GM12864 (cell line): ENCODE data around the gene FCRLB.

ENCODE experiments used
- DNase-seq: peaks from one replicate; pipeline ENCODE4 v3.0.0-alpha.2; 2011; ENCODE audit warnings: low read depth
- H3K4me3 ChIP-seq: 2 replicates; pipeline ENCODE4 v1.5.1; 2011; ENCODE audit warnings: mild to moderate bottlenecking, low read depth, low read length, control low read depth
- TF ChIP-seq, protein P1 (sequence below): IDR thresholded peaks from 2 replicates; pipeline ENCODE4 v1.5.1; 2011; ENCODE audit warnings: low read depth, mild to moderate bottlenecking, moderate library complexity, low read length, control low read depth, inconsistent platforms; ENCODE audit errors: missing control alignments

The FCRLB gene

DNA sequence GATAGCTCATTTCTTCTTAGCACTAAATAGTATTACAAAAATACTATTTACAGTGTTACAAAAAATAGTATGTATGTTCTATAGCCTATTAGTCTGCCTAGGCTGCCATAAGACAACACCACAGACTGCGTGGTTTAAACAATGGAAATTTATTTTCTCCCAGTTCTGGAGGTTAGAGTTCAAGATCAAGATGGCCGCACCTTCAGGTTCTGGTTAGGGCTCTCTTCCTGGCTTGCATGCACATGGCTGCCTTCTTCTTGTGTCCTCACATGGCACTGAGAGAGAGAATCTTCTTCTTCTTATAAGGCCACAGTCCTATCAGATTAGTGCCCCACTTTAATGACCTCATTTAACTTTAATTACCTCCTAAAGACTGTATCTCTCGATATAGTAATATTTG, 48.9 kb downstream of the FCRLB start:
- no peak for DNase-seq
- H3K4me3 ChIP-seq = no peak overlapping the region
- TF ChIP-seq, protein P1, sequence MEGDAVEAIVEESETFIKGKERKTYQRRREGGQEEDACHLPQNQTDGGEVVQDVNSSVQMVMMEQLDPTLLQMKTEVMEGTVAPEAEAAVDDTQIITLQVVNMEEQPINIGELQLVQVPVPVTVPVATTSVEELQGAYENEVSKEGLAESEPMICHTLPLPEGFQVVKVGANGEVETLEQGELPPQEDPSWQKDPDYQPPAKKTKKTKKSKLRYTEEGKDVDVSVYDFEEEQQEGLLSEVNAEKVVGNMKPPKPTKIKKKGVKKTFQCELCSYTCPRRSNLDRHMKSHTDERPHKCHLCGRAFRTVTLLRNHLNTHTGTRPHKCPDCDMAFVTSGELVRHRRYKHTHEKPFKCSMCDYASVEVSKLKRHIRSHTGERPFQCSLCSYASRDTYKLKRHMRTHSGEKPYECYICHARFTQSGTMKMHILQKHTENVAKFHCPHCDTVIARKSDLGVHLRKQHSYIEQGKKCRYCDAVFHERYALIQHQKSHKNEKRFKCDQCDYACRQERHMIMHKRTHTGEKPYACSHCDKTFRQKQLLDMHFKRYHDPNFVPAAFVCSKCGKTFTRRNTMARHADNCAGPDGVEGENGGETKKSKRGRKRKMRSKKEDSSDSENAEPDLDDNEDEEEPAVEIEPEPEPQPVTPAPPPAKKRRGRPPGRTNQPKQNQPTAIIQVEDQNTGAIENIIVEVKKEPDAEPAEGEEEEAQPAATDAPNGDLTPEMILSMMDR = no peak

DNA sequence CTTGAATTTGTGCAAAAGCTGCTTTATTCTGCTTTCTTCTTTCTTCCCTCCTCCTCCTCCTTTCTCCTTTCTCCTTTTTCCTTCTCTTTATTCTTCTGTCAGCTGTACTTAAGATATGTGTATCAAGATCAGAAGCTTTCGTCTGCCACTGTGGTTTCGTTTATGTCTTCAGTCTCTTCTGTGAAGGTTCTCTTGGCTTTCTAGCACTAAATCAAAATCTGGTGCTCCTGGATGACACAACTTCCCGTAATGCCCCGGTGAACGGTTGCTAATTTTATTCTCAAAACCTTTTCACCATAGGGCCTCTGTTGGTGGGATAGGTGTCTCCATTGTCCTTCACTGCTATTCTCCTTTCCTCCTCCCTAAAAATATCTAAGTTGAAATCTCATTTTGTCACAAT, 49.8 kb downstream of the FCRLB start:
- TF ChIP-seq, protein P1 = no peak
- H3K4me3 ChIP-seq = no peak overlapping the region; the same call in 1 of the 2 replicates
- no peak for DNase-seq

DNA sequence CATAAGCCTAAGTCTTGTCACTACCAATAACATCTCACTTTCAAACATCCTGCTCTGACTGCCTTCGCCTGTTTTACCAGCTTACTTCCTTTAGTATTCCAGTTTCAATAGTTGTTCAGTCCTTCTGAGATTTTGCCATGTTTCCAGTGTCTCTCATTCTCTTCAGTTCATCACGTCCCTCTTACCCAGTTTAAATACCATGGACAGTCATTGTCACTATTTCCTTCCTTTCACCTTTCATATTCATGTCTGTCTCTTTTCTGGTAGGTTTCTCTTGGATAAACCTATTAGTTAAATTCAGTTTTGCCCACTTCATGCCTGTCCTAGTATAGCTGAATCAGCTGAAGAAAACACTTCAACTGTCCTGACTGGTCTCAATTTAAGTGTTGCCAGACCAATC, 50.6 kb downstream of the FCRLB start:
- H3K4me3 ChIP-seq = no peak overlapping the region
- DNase-seq = no peak
- TF ChIP-seq, protein P1 = no peak

DNA sequence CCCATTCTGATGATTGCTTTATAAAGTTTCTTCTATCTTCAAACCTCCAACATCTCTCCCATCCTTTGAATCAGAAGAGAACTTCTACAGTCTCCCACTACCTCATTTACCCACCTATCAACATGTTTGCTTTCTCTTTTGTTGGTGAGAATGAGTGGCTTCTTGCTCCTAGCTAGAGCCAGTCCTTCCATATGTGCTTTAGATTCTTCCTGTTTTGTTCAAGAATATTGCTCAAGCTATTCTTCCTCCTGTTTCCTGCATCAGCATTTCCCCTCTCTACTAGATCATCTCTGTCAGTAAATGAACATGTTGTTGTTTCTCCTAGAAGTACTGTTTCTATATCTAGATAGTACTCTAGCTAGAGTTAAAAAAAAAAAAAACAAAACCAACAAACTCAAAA, 51.1 kb downstream of the FCRLB start:
- H3K4me3 ChIP-seq = no peak overlapping the region
- no peak for DNase-seq
- TF ChIP-seq, protein P1 = no peak

DNA sequence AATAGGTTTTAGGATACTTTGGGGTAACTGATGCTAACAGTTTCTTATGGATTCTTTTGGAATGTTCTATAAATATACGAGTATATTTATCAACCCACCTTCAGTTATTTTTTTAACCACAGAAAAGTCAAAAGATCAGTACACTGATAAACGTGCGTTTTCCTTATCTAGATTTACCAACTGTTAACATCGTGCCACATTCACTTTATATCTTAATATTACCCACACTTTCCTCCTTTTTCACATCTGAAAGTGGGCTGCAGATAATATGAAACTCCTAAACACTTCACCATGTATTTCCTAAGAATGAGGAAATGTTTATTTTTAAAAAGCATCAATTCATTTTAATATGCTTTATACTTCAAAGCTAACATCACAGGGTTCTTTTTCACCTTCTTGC, 52.4 kb downstream of the FCRLB start:
- DNase-seq = no peak
- H3K4me3 ChIP-seq = no peak overlapping the region
- TF ChIP-seq, protein P1 = no peak

DNA sequence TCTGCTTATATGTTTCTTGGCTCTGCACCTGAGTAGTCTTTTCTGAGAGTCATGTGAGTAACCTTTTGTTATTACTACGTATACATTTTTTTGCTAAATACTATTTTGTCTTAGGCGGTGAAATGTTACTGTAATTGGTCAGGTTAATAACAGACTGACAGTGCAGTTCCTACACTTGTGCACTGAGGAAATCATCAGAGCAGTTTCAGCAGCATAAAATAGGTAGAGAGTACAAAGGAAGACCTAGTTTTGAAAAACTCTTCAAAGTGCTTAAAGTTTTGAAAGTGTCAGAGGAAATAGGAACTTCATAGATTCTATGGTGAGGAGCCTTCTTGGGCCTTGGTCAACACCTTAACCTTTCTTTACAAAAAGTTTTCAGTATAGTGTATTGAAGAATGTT, 55.9 kb downstream of the FCRLB start:
- no peak for DNase-seq
- no peak overlapping the region for H3K4me3 ChIP-seq
- TF ChIP-seq, protein P1 = no peak
